ENCODE results near the gene CD99L2. TPM values are rescaled to one million over a fixed set of nuclear protein-coding genes. Genes with fewer than 3 reads are reported as not detected.

CD99L2 gene
- polyA plus RNA-seq (2013), result 4.9 and 5.1 TPM in 2 replicates

GRCh38 chrX:150898343-150899190 is at the start of gene CD99L2:
CD99L2 (minus strand) TSS chrX:150898668; CDS start chrX:150898588, 80 bp downstream.
- peak within 1 kb of the TSS; percentile 79 for H3K4me3 ChIP-seq (ENCODE audit: low read depth, low read length)

GRCh38 chrX:150944233-150944632 is 45.8 kb upstream of the CD99L2 start:
- no peak for DNase-seq

More at GRCh38 chrX:150898343-150899190, at the start of gene CD99L2:
- Histone ChIP-seq H3K4ac (ENCODE audit: low read depth, low read length) (no peak within 1 kb of the TSS), H3K27me3 (ENCODE audit: insufficient read depth, low read length) (no peaks in the 10 kb centered on the region), H2BK12ac (ENCODE audit: low read length) (no peak within 1 kb of the TSS), H3K23ac (ENCODE audit: low read length) (no peak within 1 kb of the TSS), H3K79me2 (ENCODE audit: control insufficient read depth, insufficient read depth, low read length, poor library complexity) (no peaks in the 10 kb centered on the region), H4K91ac (ENCODE audit: low read depth, low read length) (peak within 1 kb of the TSS; percentile 26), H4K8ac (ENCODE audit: low read depth, low read length) (peak within 1 kb of the TSS; percentile 70), H2BK120ac (ENCODE audit: insufficient read depth, low read length, poor library complexity) (no peak within 1 kb of the TSS), H3K14ac (ENCODE audit: low read length) (peak within 1 kb of the TSS; percentile 55), H3K9ac (ENCODE audit: low read length) (peak within 1 kb of the TSS; percentile 85), H3K4me2 (ENCODE audit: low read length) (peak within 1 kb of the TSS; percentile 94), H2AK5ac (ENCODE audit: low read length) (no peak within 1 kb of the TSS), H3K18ac (ENCODE audit: low read length) (peak within 1 kb of the TSS; percentile 40), H3K79me1 (ENCODE audit: low read length) (peaks cover 2% of the 10 kb centered on the region), H3K4me1 (ENCODE audit: control insufficient read depth in 1 of 2, insufficient read depth in 2 of 2, low read length in 2 of 2) (no peaks in the 10 kb centered on the region), H3K36me3 (ENCODE audit: control insufficient read depth in 1 of 2, insufficient read depth in 2 of 2, low read length in 2 of 2) (no peaks in the 10 kb centered on the region), H3K27ac (ENCODE audit: low read depth, low read length) (peak within 1 kb of the TSS; percentile 7), H3K9me3 (ENCODE audit: insufficient read depth, low read depth, low read length) (no peaks in the 10 kb centered on the region), H2AFZ (ENCODE audit: insufficient read depth, low read length, poor library complexity) (peak within 1 kb of the TSS; percentile 54), H2BK5ac (ENCODE audit: low read depth, low read length, poor library complexity) (peak within 1 kb of the TSS; percentile 1), H4K12ac (ENCODE audit: low read depth, low read length) (peak within 1 kb of the TSS; percentile 4)
- WGBS (ENCODE audit: extremely low coverage, insufficient coverage, insufficient read length), result no CpG with 5 or more reads among the region's 95 CpGs
- peak; percentile 84 to 87 for DNase-seq

DNA sequence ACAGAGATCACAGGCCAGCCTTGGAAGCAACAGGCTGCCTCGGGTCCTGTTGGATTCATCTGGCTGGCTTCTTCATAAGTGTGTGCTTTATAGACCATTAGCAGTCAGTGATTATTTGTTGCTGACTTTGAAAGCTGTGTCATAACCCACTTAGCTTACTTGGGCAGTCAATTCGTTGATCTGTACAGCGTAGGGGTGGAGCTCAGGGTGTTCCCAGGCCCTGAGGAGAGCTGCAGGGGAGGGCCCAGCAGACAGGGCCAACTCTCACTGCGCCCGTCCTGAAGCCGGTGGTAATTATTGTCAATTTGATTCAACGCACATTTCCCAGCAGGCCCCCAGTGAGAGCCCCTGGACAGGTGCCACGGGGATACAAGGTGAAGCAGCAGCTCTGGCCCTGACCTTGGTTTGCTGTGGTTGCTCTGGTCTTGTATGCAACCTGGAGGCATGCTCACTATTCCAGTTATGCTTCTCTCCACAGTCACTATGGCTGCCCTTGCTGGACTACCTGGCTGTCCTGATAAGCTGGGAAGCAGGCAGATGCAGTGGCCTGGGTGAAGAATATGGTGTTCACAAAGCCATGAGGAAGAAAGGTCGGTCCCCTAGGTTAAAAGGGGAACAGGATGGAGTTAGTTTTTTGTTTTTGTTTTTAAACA is 44.6 kb upstream of the CD99L2 start:
- Histone ChIP-seq H3K27me3 (ENCODE audit: insufficient read depth, low read length) (no peaks in the 10 kb centered on the region), H3K79me1 (ENCODE audit: low read length) (no peaks in the 10 kb centered on the region), H3K14ac (ENCODE audit: low read length) (no peak overlapping the region), H3K4me2 (ENCODE audit: low read length) (no peak overlapping the region), H2AFZ (ENCODE audit: insufficient read depth, low read length, poor library complexity) (no peak overlapping the region), H3K4me1 (ENCODE audit: control insufficient read depth in 1 of 2, insufficient read depth in 2 of 2, low read length in 2 of 2) (no peaks in the 10 kb centered on the region), H3K23ac (ENCODE audit: low read length) (no peak overlapping the region), H4K8ac (ENCODE audit: low read depth, low read length) (no peak overlapping the region), H3K4ac (ENCODE audit: low read depth, low read length) (no peak overlapping the region), H2AK5ac (ENCODE audit: low read length) (no peak overlapping the region), H2BK12ac (ENCODE audit: low read length) (no peak overlapping the region), H3K9ac (ENCODE audit: low read length) (no peak overlapping the region), H3K27ac (ENCODE audit: low read depth, low read length) (no peak overlapping the region), H2BK5ac (ENCODE audit: low read depth, low read length, poor library complexity) (no peak overlapping the region), H4K12ac (ENCODE audit: low read depth, low read length) (no peak overlapping the region), H3K18ac (ENCODE audit: low read length) (no peak overlapping the region), H4K91ac (ENCODE audit: low read depth, low read length) (no peak overlapping the region), H3K36me3 (ENCODE audit: control insufficient read depth in 1 of 2, insufficient read depth in 2 of 2, low read length in 2 of 2) (no peaks in the 10 kb centered on the region), H3K4me3 (ENCODE audit: low read depth, low read length) (no peak overlapping the region), H3K79me2 (ENCODE audit: control insufficient read depth, insufficient read depth, low read length, poor library complexity) (no peaks in the 10 kb centered on the region), H3K9me3 (ENCODE audit: insufficient read depth, low read depth, low read length) (no peaks in the 10 kb centered on the region), H2BK120ac (ENCODE audit: insufficient read depth, low read length, poor library complexity) (no peak overlapping the region)
- peak; percentile 12 to 51 for DNase-seq
- WGBS (ENCODE audit: extremely low coverage, insufficient coverage, insufficient read length), result no CpG with 5 or more reads among the region's 9 CpGs

More at GRCh38 chrX:150944233-150944632, 45.8 kb upstream of the CD99L2 start:
- H4K8ac ChIP-seq (ENCODE audit: low read depth, low read length), result no peak overlapping the region
- no peaks in the 10 kb centered on the region for H3K79me1 ChIP-seq (ENCODE audit: low read length)
- H2AFZ ChIP-seq (ENCODE audit: insufficient read depth, low read length, poor library complexity), result no peak overlapping the region
- H3K4ac ChIP-seq (ENCODE audit: low read depth, low read length), result no peak overlapping the region
- H3K9ac ChIP-seq (ENCODE audit: low read length), result no peak overlapping the region
- H2BK12ac ChIP-seq (ENCODE audit: low read length), result no peak overlapping the region
- no CpG with 5 or more reads among the region's 3 CpGs for WGBS (ENCODE audit: extremely low coverage, insufficient coverage, insufficient read length)
- H3K79me2 ChIP-seq (ENCODE audit: control insufficient read depth, insufficient read depth, low read length, poor library complexity), result no peaks in the 10 kb centered on the region
- no peak overlapping the region for H3K27ac ChIP-seq (ENCODE audit: low read depth, low read length)
- no peak overlapping the region for H2AK5ac ChIP-seq (ENCODE audit: low read length)
- H2BK120ac ChIP-seq (ENCODE audit: insufficient read depth, low read length, poor library complexity), result no peak overlapping the region
- H3K14ac ChIP-seq (ENCODE audit: low read length), result no peak overlapping the region
- H3K18ac ChIP-seq (ENCODE audit: low read length), result no peak overlapping the region
- no peak overlapping the region for H3K23ac ChIP-seq (ENCODE audit: low read length)
- no peaks in the 10 kb centered on the region for H3K9me3 ChIP-seq (ENCODE audit: insufficient read depth, low read depth, low read length)
- H3K36me3 ChIP-seq (ENCODE audit: control insufficient read depth in 1 of 2, insufficient read depth in 2 of 2, low read length in 2 of 2), result no peaks in the 10 kb centered on the region
- no peaks in the 10 kb centered on the region for H3K27me3 ChIP-seq (ENCODE audit: insufficient read depth, low read length)
- H4K91ac ChIP-seq (ENCODE audit: low read depth, low read length), result no peak overlapping the region
- no peaks in the 10 kb centered on the region for H3K4me1 ChIP-seq (ENCODE audit: control insufficient read depth in 1 of 2, insufficient read depth in 2 of 2, low read length in 2 of 2)
- no peak overlapping the region for H3K4me2 ChIP-seq (ENCODE audit: low read length)
- no peak overlapping the region for H4K12ac ChIP-seq (ENCODE audit: low read depth, low read length)
- H3K4me3 ChIP-seq (ENCODE audit: low read depth, low read length), result no peak overlapping the region
- H2BK5ac ChIP-seq (ENCODE audit: low read depth, low read length, poor library complexity), result no peak overlapping the region

DNA sequence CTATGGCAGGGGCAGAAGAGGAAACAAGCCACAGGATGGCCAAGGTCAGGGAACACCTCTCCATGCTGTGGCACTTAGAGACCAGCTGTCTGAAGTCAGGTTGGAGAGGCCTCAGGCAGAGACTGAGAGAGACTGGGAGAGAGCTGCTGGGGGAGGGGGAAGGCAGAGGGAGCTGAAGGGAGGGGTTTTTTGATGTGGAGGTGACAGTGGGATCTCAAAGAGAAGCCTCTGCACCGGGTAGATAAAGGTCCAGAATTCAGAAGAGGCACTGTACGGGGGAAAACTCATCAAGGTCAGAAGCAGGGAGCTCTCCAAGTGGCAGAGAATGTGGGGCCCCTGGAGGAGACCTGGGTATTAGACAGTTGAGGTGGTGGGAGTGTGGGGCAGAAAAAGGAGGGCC is 43.1 kb upstream of the CD99L2 start:
- no CpG with 5 or more reads among the region's 2 CpGs for WGBS (ENCODE audit: extremely low coverage, insufficient coverage, insufficient read length)
- DNase-seq, result no peak

More for the DNA sequence above, 43.1 kb upstream of the CD99L2 start:
- Histone ChIP-seq H3K27ac (ENCODE audit: low read depth, low read length) (no peak overlapping the region), H3K9me3 (ENCODE audit: insufficient read depth, low read depth, low read length) (no peaks in the 10 kb centered on the region), H3K14ac (ENCODE audit: low read length) (no peak overlapping the region), H2AFZ (ENCODE audit: insufficient read depth, low read length, poor library complexity) (no peak overlapping the region), H4K91ac (ENCODE audit: low read depth, low read length) (no peak overlapping the region), H3K4me1 (ENCODE audit: control insufficient read depth in 1 of 2, insufficient read depth in 2 of 2, low read length in 2 of 2) (no peaks in the 10 kb centered on the region), H3K4me3 (ENCODE audit: low read depth, low read length) (no peak overlapping the region), H3K4ac (ENCODE audit: low read depth, low read length) (no peak overlapping the region), H3K18ac (ENCODE audit: low read length) (no peak overlapping the region), H3K4me2 (ENCODE audit: low read length) (no peak overlapping the region), H2BK120ac (ENCODE audit: insufficient read depth, low read length, poor library complexity) (no peak overlapping the region), H2BK5ac (ENCODE audit: low read depth, low read length, poor library complexity) (no peak overlapping the region), H3K9ac (ENCODE audit: low read length) (no peak overlapping the region), H4K12ac (ENCODE audit: low read depth, low read length) (no peak overlapping the region), H3K36me3 (ENCODE audit: control insufficient read depth in 1 of 2, insufficient read depth in 2 of 2, low read length in 2 of 2) (no peaks in the 10 kb centered on the region), H3K79me2 (ENCODE audit: control insufficient read depth, insufficient read depth, low read length, poor library complexity) (no peaks in the 10 kb centered on the region), H2BK12ac (ENCODE audit: low read length) (no peak overlapping the region), H3K27me3 (ENCODE audit: insufficient read depth, low read length) (no peaks in the 10 kb centered on the region), H3K79me1 (ENCODE audit: low read length) (no peaks in the 10 kb centered on the region), H4K8ac (ENCODE audit: low read depth, low read length) (no peak overlapping the region), H3K23ac (ENCODE audit: low read length) (no peak overlapping the region), H2AK5ac (ENCODE audit: low read length) (no peak overlapping the region)
